DND-41 (cell line): ENCODE results near the gene DCC.

ENCODE experiments used
- ATAC-seq: fragments of 200-7000 bp; cut with Tn5 transposase; 3 replicates; pipeline ENCODE4 v1.9.1; 2021; ENCODE audit warnings: low read depth; ENCODE audit not compliant: insufficient read depth
- DNase-seq: peaks from one replicate; pipeline ENCODE4 v3.0.0-alpha.2; 2020
- H2AFZ ChIP-seq: 2 replicates; pipeline ENCODE4 v1.6.0; 2012; ENCODE audit warnings: low read depth, low read length
- H3K27ac ChIP-seq: 2 replicates; pipeline ENCODE4 v1.5.1; 2012; ENCODE audit warnings: low read length, inconsistent platforms
- H3K27me3 ChIP-seq: fragments of 200-600 bp; sonication (generic); 2 replicates; pipeline ENCODE4 v1.6.0; 2012; ENCODE audit warnings: low read length, mild to moderate bottlenecking, inconsistent platforms; ENCODE audit not compliant: insufficient read depth, poor library complexity
- H3K36me3 ChIP-seq: 2 replicates; pipeline ENCODE4 v1.5.1; 2012; ENCODE audit warnings: low read length, inconsistent platforms; ENCODE audit not compliant: insufficient read depth
- H3K4me1 ChIP-seq: 2 replicates; pipeline ENCODE4 v1.5.1; 2012; ENCODE audit warnings: mild to moderate bottlenecking, low read length; ENCODE audit not compliant: insufficient read depth
- H3K4me2 ChIP-seq: 2 replicates; pipeline ENCODE4 v1.6.0; 2012; ENCODE audit warnings: mild to moderate bottlenecking, moderate library complexity, low read length, inconsistent platforms; ENCODE audit not compliant: insufficient read depth
- H3K4me3 ChIP-seq, 2 experiments: fragments of 200-600 bp in 1 of 2; shearing (Covaris generic) in 1 of 2; 2 replicates each; pipeline ENCODE4 v1.5.1; 2012 to 2016; ENCODE audit warnings: inconsistent platforms in 2 of 2, low read length in 2 of 2, mild to moderate bottlenecking in 2 of 2, low read depth in 1 of 2, moderate library complexity in 1 of 2
- H3K79me2 ChIP-seq: 2 replicates; pipeline ENCODE4 v1.6.0; 2012; ENCODE audit warnings: low read length, inconsistent platforms; ENCODE audit not compliant: insufficient read depth
- H3K9ac ChIP-seq: 2 replicates; pipeline ENCODE4 v1.6.0; 2012; ENCODE audit warnings: low read depth, mild to moderate bottlenecking, inconsistent platforms, low read length, moderate library complexity
- H3K9me3 ChIP-seq: 2 replicates; pipeline ENCODE4 v1.5.1; 2012; ENCODE audit warnings: low read length, moderate library complexity, mild to moderate bottlenecking, inconsistent platforms; ENCODE audit not compliant: insufficient read depth, severe bottlenecking
- H4K20me1 ChIP-seq: 2 replicates; pipeline ENCODE4 v1.6.0; 2012; ENCODE audit warnings: low read length; ENCODE audit not compliant: insufficient read depth
- EZH2 ChIP-seq: IDR thresholded peaks from 3 replicates; pipeline ENCODE4 v1.6.1; 2012; ENCODE audit warnings: borderline replicate concordance, low read depth, mild to moderate bottlenecking, moderate library complexity, low read length, inconsistent platforms; ENCODE audit not compliant: severe bottlenecking
- TF ChIP-seq, protein P1 (sequence below): IDR thresholded peaks from 2 replicates; pipeline ENCODE4 v1.5.1; 2012; ENCODE audit warnings: borderline replicate concordance, low read length, moderate library complexity, mild to moderate bottlenecking; ENCODE audit not compliant: poor library complexity, severe bottlenecking; ENCODE audit errors: extremely low read depth

The DCC gene

DNA sequence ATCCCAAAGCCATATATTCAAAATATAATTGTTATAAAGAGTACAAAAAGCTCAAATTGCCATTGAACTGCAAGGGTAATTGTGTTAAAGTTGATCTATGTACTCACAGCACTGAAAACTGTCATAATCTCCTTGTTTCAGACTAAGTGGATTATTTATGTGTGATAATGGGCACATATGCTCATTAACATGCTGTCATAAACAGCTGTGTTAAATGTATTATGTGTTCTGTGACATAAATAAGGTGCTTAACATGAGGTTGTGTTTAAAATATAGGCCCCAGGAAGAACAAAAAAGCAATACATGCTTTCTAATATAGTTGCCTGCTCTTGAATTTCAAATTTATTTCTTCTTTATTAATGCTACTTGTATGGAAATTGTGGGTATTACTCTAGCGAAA, 409.5 kb downstream of the DCC start:
- H3K4me3 ChIP-seq: no peak overlapping the region
- no peaks in the 10 kb centered on the region for H4K20me1 ChIP-seq
- H3K9me3 ChIP-seq: no peaks in the 10 kb centered on the region
- H3K27ac ChIP-seq: no peak overlapping the region
- no peaks in the 10 kb centered on the region for H3K36me3 ChIP-seq
- TF ChIP-seq EZH2: no peak
- TF ChIP-seq, protein P1, sequence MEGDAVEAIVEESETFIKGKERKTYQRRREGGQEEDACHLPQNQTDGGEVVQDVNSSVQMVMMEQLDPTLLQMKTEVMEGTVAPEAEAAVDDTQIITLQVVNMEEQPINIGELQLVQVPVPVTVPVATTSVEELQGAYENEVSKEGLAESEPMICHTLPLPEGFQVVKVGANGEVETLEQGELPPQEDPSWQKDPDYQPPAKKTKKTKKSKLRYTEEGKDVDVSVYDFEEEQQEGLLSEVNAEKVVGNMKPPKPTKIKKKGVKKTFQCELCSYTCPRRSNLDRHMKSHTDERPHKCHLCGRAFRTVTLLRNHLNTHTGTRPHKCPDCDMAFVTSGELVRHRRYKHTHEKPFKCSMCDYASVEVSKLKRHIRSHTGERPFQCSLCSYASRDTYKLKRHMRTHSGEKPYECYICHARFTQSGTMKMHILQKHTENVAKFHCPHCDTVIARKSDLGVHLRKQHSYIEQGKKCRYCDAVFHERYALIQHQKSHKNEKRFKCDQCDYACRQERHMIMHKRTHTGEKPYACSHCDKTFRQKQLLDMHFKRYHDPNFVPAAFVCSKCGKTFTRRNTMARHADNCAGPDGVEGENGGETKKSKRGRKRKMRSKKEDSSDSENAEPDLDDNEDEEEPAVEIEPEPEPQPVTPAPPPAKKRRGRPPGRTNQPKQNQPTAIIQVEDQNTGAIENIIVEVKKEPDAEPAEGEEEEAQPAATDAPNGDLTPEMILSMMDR: no peak
- H2AFZ ChIP-seq: no peak overlapping the region
- no peaks in the 10 kb centered on the region for H3K27me3 ChIP-seq
- DNase-seq (no peak), ATAC-seq (no peak)
- no peaks in the 10 kb centered on the region for H3K4me1 ChIP-seq
- H3K4me2 ChIP-seq: no peak overlapping the region
- H3K9ac ChIP-seq: no peak overlapping the region
- no peaks in the 10 kb centered on the region for H3K79me2 ChIP-seq

- Histone ChIP-seq H3K36me3 (no peaks in the 10 kb centered on the region), H3K27ac (no peak overlapping the region), H3K9ac (no peak overlapping the region), H2AFZ (no peak overlapping the region), H3K9me3 (no peaks in the 10 kb centered on the region), H4K20me1 (no peaks in the 10 kb centered on the region), H3K79me2 (no peaks in the 10 kb centered on the region), H3K27me3 (no peaks in the 10 kb centered on the region), H3K4me2 (no peak overlapping the region), H3K4me3 (no peak overlapping the region), H3K4me1 (no peaks in the 10 kb centered on the region)
- TF ChIP-seq, protein P1: no peak
- no peak for TF ChIP-seq EZH2
- ATAC-seq (no peak), DNase-seq (no peak)
Measured at GRCh38 chr18:52750995-52751394, 411.0 kb downstream of the DCC start.

DNA sequence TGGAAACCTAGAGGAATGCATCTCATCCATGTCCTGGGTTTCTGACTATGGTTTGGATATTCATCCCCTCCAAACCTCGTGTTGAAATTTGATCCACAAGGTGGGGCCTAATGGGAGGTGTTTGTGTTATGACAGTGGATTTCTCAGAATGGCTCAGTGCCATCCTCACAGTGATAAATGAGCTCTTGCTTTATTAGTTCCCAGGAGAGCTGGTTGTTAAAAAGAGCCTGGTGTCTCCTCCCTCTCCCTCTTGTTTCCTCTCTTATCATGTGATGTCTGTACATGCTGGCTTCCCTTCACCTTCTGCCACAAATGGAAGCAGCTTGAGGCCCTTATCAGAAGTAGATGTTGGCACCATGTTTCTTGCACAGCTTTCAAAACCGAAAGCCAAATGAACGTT, 424.3 kb downstream of the DCC start:
- Histone ChIP-seq H3K4me1 (no peaks in the 10 kb centered on the region), H3K27ac (no peak overlapping the region), H3K9me3 (no peaks in the 10 kb centered on the region), H3K79me2 (no peaks in the 10 kb centered on the region), H2AFZ (no peak overlapping the region), H3K27me3 (no peaks in the 10 kb centered on the region), H3K36me3 (no peaks in the 10 kb centered on the region), H3K4me2 (no peak overlapping the region), H4K20me1 (no peaks in the 10 kb centered on the region), H3K9ac (no peak overlapping the region), H3K4me3 (no peak overlapping the region)
- TF ChIP-seq EZH2: no peak
- TF ChIP-seq, protein P1: no peak
- no peak for ATAC-seq
- no peak for DNase-seq

- no peaks in the 10 kb centered on the region for H3K36me3 ChIP-seq
- H3K9me3 ChIP-seq: no peaks in the 10 kb centered on the region
- ATAC-seq (no peak), DNase-seq (no peak)
- no peak overlapping the region for H2AFZ ChIP-seq
- TF ChIP-seq, protein P1: no peak
- TF ChIP-seq EZH2: no peak
- H3K4me2 ChIP-seq: no peak overlapping the region
- H3K9ac ChIP-seq: no peak overlapping the region
- H4K20me1 ChIP-seq: no peaks in the 10 kb centered on the region
- H3K79me2 ChIP-seq: no peaks in the 10 kb centered on the region
- H3K4me3 ChIP-seq: no peak overlapping the region
- H3K27me3 ChIP-seq: no peaks in the 10 kb centered on the region
- H3K4me1 ChIP-seq: no peaks in the 10 kb centered on the region
- no peak overlapping the region for H3K27ac ChIP-seq
Measured at GRCh38 chr18:52766002-52766545, 426.1 kb downstream of the DCC start.
